Brain microvascular endothelial cell (primary cell): ENCODE measurements around the gene PTK6.

Source experiments
- DNase-seq: peaks from one replicate; pipeline ENCODE4 v3.0.0-alpha.2; 2020
- H3K27ac ChIP-seq: fragments of 250-450 bp; sonication (Bioruptor Pico); 2 replicates; pipeline ENCODE4 v1.5.1; 2020; ENCODE audit warnings: mild to moderate bottlenecking, moderate library complexity
- H3K27me3 ChIP-seq: fragments of 250-450 bp; sonication (Bioruptor Pico); replicated peaks from 2 replicates; pipeline ENCODE4 v1.5.1; 2020; ENCODE audit warnings: mild to moderate bottlenecking
- H3K36me3 ChIP-seq: fragments of 250-450 bp; sonication (Bioruptor Pico); replicated peaks from 2 replicates; pipeline ENCODE4 v1.5.1; 2020; ENCODE audit warnings: mild to moderate bottlenecking
- H3K4me3 ChIP-seq: 2 replicates; pipeline ENCODE4 v1.5.1; 2011; ENCODE audit warnings: low read depth, mild to moderate bottlenecking, control low read depth, low read length, moderate library complexity
- CTCF ChIP-seq: IDR thresholded peaks from 2 replicates; pipeline ENCODE4 v1.5.1; 2011; ENCODE audit warnings: low read depth, mild to moderate bottlenecking, moderate library complexity, low read length, control low read depth, inconsistent platforms; ENCODE audit errors: missing control alignments
- in situ Hi-C: cut with HindIII; loops from 2 replicates; pipeline ENCODE4 v1.10.0; 2017; ENCODE audit warnings: low sequenced_read_pairs, low pct_ligation_motif_present

PTK6 gene

GRCh38 chr20:63522981-63523611 is 14.1 kb downstream of the PTK6 start:
- TF ChIP-seq CTCF = no peak
- Histone ChIP-seq H3K36me3 (peaks cover 12% of the 10 kb centered on the region), H3K4me3 (no peak overlapping the region), H3K27ac (no peak overlapping the region), H3K27me3 (no peaks in the 10 kb centered on the region)
- DNase-seq = no peak
- in situ Hi-C loops = no loop called here

GRCh38 chr20:63522091-63522868 is 14.9 kb downstream of the PTK6 start:
- in situ Hi-C loops = no loop called here
- Histone ChIP-seq H3K27me3 (no peaks in the 10 kb centered on the region), H3K36me3 (peaks cover 12% of the 10 kb centered on the region), H3K27ac (no peak overlapping the region), H3K4me3 (peak overlapping the region; percentile 83)
- no peak for TF ChIP-seq CTCF
- DNase-seq = no peak

GRCh38 chr20:63521602-63522001 is 15.6 kb downstream of the PTK6 start:
- peak; percentile 18 for TF ChIP-seq CTCF
- DNase-seq = no peak
- Histone ChIP-seq H3K27me3 (no peaks in the 10 kb centered on the region), H3K36me3 (peaks cover 12% of the 10 kb centered on the region), H3K27ac (no peak overlapping the region), H3K4me3 (peak overlapping the region; percentile 83)
- in situ Hi-C loops = no loop called here

- Histone ChIP-seq H3K27me3 (no peaks in the 10 kb centered on the region), H3K27ac (peak overlapping the region; percentile 66), H3K4me3 (peak overlapping the region; percentile 83), H3K36me3 (peaks cover 12% of the 10 kb centered on the region)
- peak; percentile 9 for DNase-seq
- in situ Hi-C loops = no loop called here
- TF ChIP-seq CTCF = no peak
Observed at GRCh38 chr20:63520934-63521601, 16.1 kb downstream of the PTK6 start.

GRCh38 chr20:63520504-63520933 is 16.7 kb downstream of the PTK6 start, which contains the start of gene PPDPF:
PPDPF (plus strand) TSS chr20:63520765; CDS start chr20:63521309, 544 bp downstream.
- H3K27ac ChIP-seq = peak within 1 kb of the TSS; percentile 66
- H3K36me3 ChIP-seq = peaks cover 12% of the 10 kb centered on the region
- DNase-seq = peak; percentile 53
- in situ Hi-C loops = no loop called here
- H3K27me3 ChIP-seq = no peaks in the 10 kb centered on the region
- no peak for TF ChIP-seq CTCF
- H3K4me3 ChIP-seq = peak within 1 kb of the TSS; percentile 83
